OCI-LY3 (cell line): Measurements from ENCODE around the gene PRSS27.

ENCODE experiments used
- H2AFZ ChIP-seq: fragments of 200-600, 300-600 bp; shearing (Covaris generic); 2 replicates; pipeline ENCODE4 v1.6.0; 2014; ENCODE audit warnings: antibody characterized with exemption, low read depth, low read length
- H3K27ac ChIP-seq: fragments of 200-600, 300-600 bp; sonication (generic); 2 replicates; pipeline ENCODE4 v1.5.1; 2014; ENCODE audit warnings: mild to moderate bottlenecking, low read length, moderate library complexity, mixed read lengths
- H3K27me3 ChIP-seq: fragments of 200-600, 300-600 bp; sonication (generic); 2 replicates; pipeline ENCODE4 v1.6.1; 2014; ENCODE audit warnings: low read depth, low read length, mixed read lengths
- H3K36me3 ChIP-seq: fragments of 200-600, 300-600 bp; sonication (generic); replicated peaks from 2 replicates; pipeline ENCODE3; 2014; ENCODE audit warnings: low read depth, low read length, mixed read lengths
- H3K4me1 ChIP-seq: fragments of 300-600, 200-600 bp; sonication (generic); 2 replicates; pipeline ENCODE4 v1.6.1; 2014; ENCODE audit warnings: low read length, mixed read lengths
- H3K4me2 ChIP-seq: fragments of 200-600, 300-600 bp; sonication (generic); 2 replicates; pipeline ENCODE4 v1.6.1; 2014; ENCODE audit warnings: low read length, mixed read lengths
- H3K4me3 ChIP-seq: fragments of 300-600, 200-600 bp; sonication (generic); 2 replicates; pipeline ENCODE4 v1.5.1; 2014; ENCODE audit warnings: antibody characterized with exemption, mild to moderate bottlenecking, low read length, moderate library complexity
- H3K79me2 ChIP-seq: fragments of 300-600, 200-600 bp; shearing (Covaris generic); 2 replicates; pipeline ENCODE4 v1.6.1; 2014; ENCODE audit warnings: mild to moderate bottlenecking, low read length, mixed read lengths
- H3K9ac ChIP-seq: fragments of 300-600, 200-600 bp; shearing (Covaris generic); 2 replicates; pipeline ENCODE4 v1.6.0; 2014; ENCODE audit warnings: mild to moderate bottlenecking, low read length, moderate library complexity
- H3K9me3 ChIP-seq: fragments of 200-600, 300-600 bp; shearing (Covaris generic); 2 replicates; pipeline ENCODE4 v1.6.1; 2014; ENCODE audit warnings: low read length, mixed read lengths; ENCODE audit not compliant: insufficient read depth
- H4K20me1 ChIP-seq: fragments of 200-600, 300-600 bp; sonication (generic); 2 replicates; pipeline ENCODE4 v1.6.1; 2016; ENCODE audit warnings: low read length, mixed read lengths; ENCODE audit not compliant: insufficient read depth
- CTCF ChIP-seq: fragments of 200-600, 300-600 bp; sonication (generic); IDR thresholded peaks from 2 replicates; pipeline ENCODE4 v1.5.1; 2014; ENCODE audit warnings: antibody characterized with exemption, low read length, low read depth
- EZH2phosphoT487 ChIP-seq: fragments of 200-600 bp; shearing (Covaris generic); IDR thresholded peaks from 2 replicates; pipeline ENCODE4 v1.6.1; 2018; ENCODE audit warnings: antibody characterized with exemption, mixed run types, low read depth

The PRSS27 gene

GRCh38 chr16:2745116-2745890 lies 25.3 kb upstream of the PRSS27 start:
- no peak overlapping the region for H3K4me2 ChIP-seq
- H3K79me2 ChIP-seq = peaks cover 6% of the 10 kb centered on the region
- no peaks in the 10 kb centered on the region for H4K20me1 ChIP-seq
- no peaks in the 10 kb centered on the region for H3K9me3 ChIP-seq
- no peak overlapping the region for H2AFZ ChIP-seq
- no peak overlapping the region for H3K4me3 ChIP-seq
- no peaks in the 10 kb centered on the region for H3K27me3 ChIP-seq
- H3K4me1 ChIP-seq = no peaks in the 10 kb centered on the region
- H3K36me3 ChIP-seq = peaks cover 8% of the 10 kb centered on the region
- no peak overlapping the region for H3K27ac ChIP-seq
- no peak for TF ChIP-seq EZH2phosphoT487
- TF ChIP-seq CTCF = no peak
- H3K9ac ChIP-seq = no peak overlapping the region

GRCh38 chr16:2744711-2745110 lies 24.7 kb upstream of the PRSS27 start:
- H2AFZ ChIP-seq = no peak overlapping the region
- no peaks in the 10 kb centered on the region for H3K4me1 ChIP-seq
- H4K20me1 ChIP-seq = no peaks in the 10 kb centered on the region
- TF ChIP-seq EZH2phosphoT487 (no peak), CTCF (no peak)
- no peak overlapping the region for H3K27ac ChIP-seq
- H3K79me2 ChIP-seq = no peaks in the 10 kb centered on the region; the same call in 1 of the 2 replicates
- H3K9me3 ChIP-seq = no peaks in the 10 kb centered on the region
- H3K27me3 ChIP-seq = no peaks in the 10 kb centered on the region
- no peak overlapping the region for H3K4me3 ChIP-seq
- H3K36me3 ChIP-seq = peaks cover 4% of the 10 kb centered on the region
- no peak overlapping the region for H3K9ac ChIP-seq
- no peak overlapping the region for H3K4me2 ChIP-seq

- Histone ChIP-seq H3K27me3 (no peaks in the 10 kb centered on the region), H3K9ac (no peak overlapping the region), H3K9me3 (no peaks in the 10 kb centered on the region), H3K36me3 (no peaks in the 10 kb centered on the region), H3K4me3 (no peak overlapping the region), H3K4me2 (no peak overlapping the region), H3K79me2 (no peaks in the 10 kb centered on the region), H3K4me1 (no peaks in the 10 kb centered on the region), H2AFZ (no peak overlapping the region), H3K27ac (no peak overlapping the region), H4K20me1 (no peaks in the 10 kb centered on the region)
- TF ChIP-seq EZH2phosphoT487 (no peak), CTCF (no peak)
Measured at GRCh38 chr16:2743007-2743810, 23.2 kb upstream of the PRSS27 start.

GRCh38 chr16:2742323-2743006 lies 22.4 kb upstream of the PRSS27 start:
- Histone ChIP-seq H3K9me3 (no peaks in the 10 kb centered on the region), H3K9ac (no peak overlapping the region), H3K36me3 (no peaks in the 10 kb centered on the region), H3K27me3 (no peaks in the 10 kb centered on the region), H3K79me2 (no peaks in the 10 kb centered on the region), H4K20me1 (no peaks in the 10 kb centered on the region), H3K4me2 (no peak overlapping the region), H3K27ac (no peak overlapping the region), H2AFZ (no peak overlapping the region), H3K4me1 (no peaks in the 10 kb centered on the region), H3K4me3 (no peak overlapping the region)
- no peak for TF ChIP-seq EZH2phosphoT487
- TF ChIP-seq CTCF = no peak
